PC-3 (cell line): ENCODE results near the gene RTN1. TPM values are rescaled to one million over a fixed set of nuclear protein-coding genes. Genes with fewer than 3 reads are reported as not detected.

Source experiments
- ATAC-seq: fragments of 200-7000 bp; cut with Tn5 transposase; 2 replicates; pipeline ENCODE4 v1.9.1; 2020; ENCODE audit warnings: mild to moderate bottlenecking, moderate library complexity
- BruUV-seq: library from RNA; stranded (reverse); fragments of 400-500 nt; replicated peaks from 2 replicates; lab custom pipeline; 2021; lab: Mats Ljungman, UMichigan
- CTCF ChIA-PET: fragments of 300-600 bp; sonication (Branson Sonifier 250); formaldehyde crosslinking; loops from one replicate; lab custom pipeline; 2022; ENCODE audit warnings: antibody characterized with exemption; lab: Charles Lee
- POLR2A ChIA-PET: fragments of 300-600 bp; sonication (Branson Sonifier 250); formaldehyde crosslinking; loops from one replicate; lab custom pipeline; 2022; ENCODE audit warnings: antibody characterized with exemption; ENCODE audit not compliant: unreplicated experiment; lab: Charles Lee
- DNase-seq: peaks from one replicate; pipeline ENCODE4 v3.0.0-alpha.2; 2015
- H2AFZ ChIP-seq: fragments of 300-600 bp; sonication (generic); 2 replicates; pipeline ENCODE4 v1.6.0; 2016; ENCODE audit warnings: antibody characterized with exemption, low read length
- H3F3A ChIP-seq: fragments of 300-600 bp; sonication (generic); one replicate; pipeline ENCODE4 v1.6.0; 2017; ENCODE audit warnings: antibody characterized with exemption, low read length, control low read depth, mild to moderate bottlenecking; ENCODE audit not compliant: unreplicated experiment
- H3K27ac ChIP-seq: fragments of 300-600 bp; sonication (generic); 2 replicates; pipeline ENCODE4 v1.5.1; 2016; ENCODE audit warnings: mild to moderate bottlenecking, low read length
- H3K27me3 ChIP-seq: fragments of 300-600 bp; sonication (generic); 2 replicates; pipeline ENCODE4 v1.6.1; 2016; ENCODE audit warnings: low read length, mixed read lengths
- H3K36me3 ChIP-seq: fragments of 300-600 bp; sonication (generic); 2 replicates; pipeline ENCODE4 v1.6.1; 2016; ENCODE audit warnings: low read depth, mixed run types, low read length, mixed read lengths
- H3K4me1 ChIP-seq: fragments of 300-600 bp; sonication (generic); 2 replicates; pipeline ENCODE4 v1.5.1; 2016; ENCODE audit warnings: low read length; ENCODE audit not compliant: insufficient read depth
- H3K4me2 ChIP-seq: fragments of 300-600 bp; sonication (generic); 2 replicates; pipeline ENCODE4 v1.6.0; 2016; ENCODE audit warnings: low read length
- H3K4me3 ChIP-seq: fragments of 300-600 bp; sonication (generic); 2 replicates; pipeline ENCODE4 v1.5.1; 2016; ENCODE audit warnings: mild to moderate bottlenecking, low read length, mixed read lengths
- H3K79me2 ChIP-seq: fragments of 300-600 bp; sonication (generic); 2 replicates; pipeline ENCODE4 v1.6.1; 2017; ENCODE audit warnings: low read length, mixed read lengths
- H3K9ac ChIP-seq: fragments of 300-600 bp; sonication (generic); 2 replicates; pipeline ENCODE4 v1.6.0; 2016; ENCODE audit warnings: mild to moderate bottlenecking, low read length
- H3K9me2 ChIP-seq: fragments of 300-600 bp; sonication (generic); replicated peaks from 2 replicates; pipeline ENCODE4 v1.6.1; 2016; ENCODE audit warnings: mixed run types, low read length, mixed read lengths
- H3K9me3 ChIP-seq: fragments of 300-600 bp; sonication (generic); 2 replicates; pipeline ENCODE4 v1.6.1; 2016; ENCODE audit warnings: low read length, mixed read lengths
- H4K20me1 ChIP-seq: fragments of 300-600 bp; sonication (generic); 2 replicates; pipeline ENCODE4 v1.6.1; 2016; ENCODE audit warnings: low read length, mixed read lengths
- CTCF ChIP-seq: fragments of 300-600 bp; sonication (generic); conservative IDR thresholded peaks from 2 replicates; pipeline ENCODE4 v1.5.1; 2017; ENCODE audit warnings: antibody characterized with exemption, low read depth, mild to moderate bottlenecking, low read length
- EZH2 ChIP-seq: fragments of 300-600 bp; sonication (generic); IDR thresholded peaks from one replicate; pipeline ENCODE4 v1.6.1; 2017; ENCODE audit warnings: antibody characterized with exemption, mild to moderate bottlenecking, low read length; ENCODE audit not compliant: unreplicated experiment
- EZH2phosphoT487 ChIP-seq: fragments of 300-600 bp; sonication (generic); IDR thresholded peaks from 2 replicates; pipeline ENCODE4 v1.6.1; 2018; ENCODE audit warnings: mild to moderate bottlenecking, antibody characterized with exemption, low read length, borderline replicate concordance
- intact Hi-C: fragments of 100-400 bp; cut with micrococcal nuclease; formaldehyde crosslinking; loops from 2 replicates; pipeline ENCODE4 v1.9.0; 2023
- total RNA-seq: library from RNA; depleted of rRNA; stranded (reverse); fragments of >200 nt; gene quantifications from 2 replicates; pipeline ENCODE4 v1.2.3, GENCODE V29; 2014

RTN1 gene
- total RNA-seq, 1 experiment from 2014 or later, result not detected

DNA sequence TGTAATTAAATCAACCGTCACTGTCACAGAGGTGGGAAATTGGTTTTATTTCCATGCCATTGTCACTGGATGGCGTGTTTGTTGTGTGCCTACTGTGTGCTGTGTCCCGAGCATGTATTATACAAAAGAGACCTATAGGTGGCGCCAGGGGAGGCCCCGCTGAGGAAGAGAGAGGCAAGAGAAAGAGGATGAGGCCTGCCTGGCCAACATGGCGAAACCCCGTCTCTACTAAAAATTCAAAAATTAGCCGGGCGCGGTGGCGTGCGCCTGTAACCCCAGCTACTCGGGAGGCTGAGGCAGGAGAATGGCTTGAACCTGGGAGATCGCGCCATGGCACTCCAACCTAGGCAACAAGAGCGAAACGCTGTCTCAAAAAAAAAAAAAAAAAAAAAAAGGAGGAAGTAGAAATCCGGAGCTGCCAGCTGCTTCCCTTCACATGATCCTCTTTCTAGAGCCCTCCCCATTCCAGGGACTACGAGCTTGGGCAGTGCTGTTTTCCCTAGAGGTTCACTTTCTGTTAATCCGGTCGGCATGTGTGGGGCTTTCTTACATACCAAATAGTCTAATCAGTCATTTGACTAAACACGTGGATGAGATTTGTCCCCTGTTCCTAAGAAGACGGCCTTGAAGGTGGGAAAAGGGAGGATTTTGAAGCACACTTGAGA is 287.6 kb downstream of the RTN1 start:
- Histone ChIP-seq H3K4me2 (no peak overlapping the region), H3K36me3 (no peaks in the 10 kb centered on the region), H3K9ac (no peak overlapping the region), H3F3A (no peaks in the 10 kb centered on the region), H3K9me3 (no peaks in the 10 kb centered on the region), H3K4me3 (no peak overlapping the region), H3K79me2 (no peaks in the 10 kb centered on the region), H4K20me1 (no peaks in the 10 kb centered on the region), H3K27me3 (peaks cover 63% of the 10 kb centered on the region), H2AFZ (no peak overlapping the region), H3K9me2 (no peaks in the 10 kb centered on the region), H3K4me1 (no peaks in the 10 kb centered on the region), H3K27ac (no peak overlapping the region)
- DNase-seq (no peak), ATAC-seq (no peak)
- ChIA-PET CTCF (no interaction called here), POLR2A (no interaction called here)
- no peak for TF ChIP-seq EZH2
- no peak for TF ChIP-seq EZH2phosphoT487
- peak; percentile 63 for TF ChIP-seq CTCF
- intact Hi-C loops, result no loop called here
- no TSS peak for BruUV-seq

DNA sequence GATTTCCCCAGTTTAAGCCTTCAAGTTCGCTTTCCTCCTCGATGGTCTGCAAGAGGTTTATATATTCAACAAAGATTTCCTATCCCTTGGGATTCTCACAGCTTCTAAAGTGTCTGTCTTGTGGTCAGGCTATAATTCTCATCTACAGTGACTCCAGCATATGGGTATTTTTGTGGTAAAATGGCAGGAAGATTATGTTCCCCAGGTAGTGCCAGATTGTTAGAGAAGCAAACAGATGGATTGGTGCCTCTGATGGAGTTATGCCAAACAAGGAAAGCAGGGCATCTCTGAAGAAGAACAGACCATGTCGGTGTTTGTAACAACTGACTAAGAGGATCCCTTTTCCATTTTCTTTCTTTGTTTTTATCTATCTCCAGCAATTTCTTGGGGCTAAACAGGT is 288.4 kb downstream of the RTN1 start:
- Histone ChIP-seq H3K4me3 (no peak overlapping the region), H4K20me1 (no peaks in the 10 kb centered on the region), H3K27me3 (peaks cover 61% of the 10 kb centered on the region), H3K9me3 (no peaks in the 10 kb centered on the region), H3K79me2 (no peaks in the 10 kb centered on the region), H3K4me1 (no peaks in the 10 kb centered on the region), H3K9me2 (no peaks in the 10 kb centered on the region), H3K27ac (no peak overlapping the region), H2AFZ (no peak overlapping the region), H3K36me3 (no peaks in the 10 kb centered on the region), H3F3A (no peaks in the 10 kb centered on the region), H3K9ac (no peak overlapping the region), H3K4me2 (no peak overlapping the region)
- no peak for DNase-seq
- POLR2A ChIA-PET, result no interaction called here
- TF ChIP-seq EZH2 (no peak), EZH2phosphoT487 (no peak), CTCF (no peak)
- CTCF ChIA-PET, result interaction anchor here (0.7 kb wide), 1 partner anchor 274 kb away, joined by 3 read pairs; no protein-coding TSS in a partner anchor
- intact Hi-C loops, result no loop called here
- BruUV-seq, result no TSS peak
- ATAC-seq, result no peak

GRCh38 chr14:59580911-59581310 is 289.7 kb downstream of the RTN1 start:
- CTCF ChIA-PET, result interaction anchor here (0.6 kb wide), 1 partner anchor 9 kb away, joined by 3 read pairs; no protein-coding TSS in a partner anchor
- TF ChIP-seq CTCF (no peak), EZH2 (no peak), EZH2phosphoT487 (no peak)
- Histone ChIP-seq H3K9me2 (no peaks in the 10 kb centered on the region), H3K36me3 (no peaks in the 10 kb centered on the region), H3K27ac (no peak overlapping the region), H3K9ac (no peak overlapping the region), H3K4me2 (no peak overlapping the region), H3K9me3 (no peaks in the 10 kb centered on the region), H3K4me3 (no peak overlapping the region), H2AFZ (no peak overlapping the region), H3K27me3 (peaks cover 55% of the 10 kb centered on the region), H3F3A (no peaks in the 10 kb centered on the region), H3K4me1 (peaks cover 6% of the 10 kb centered on the region), H3K79me2 (no peaks in the 10 kb centered on the region), H4K20me1 (no peaks in the 10 kb centered on the region)
- no peak for DNase-seq
- ATAC-seq, result no peak
- intact Hi-C loops, result no loop called here
- no TSS peak for BruUV-seq
- POLR2A ChIA-PET, result no interaction called here
